Liver (tissue), 3 donors: ENCODE results near the gene CDX1.

ENCODE experiments used
- HNF4A ChIP-seq, 2 donors: conservative IDR thresholded peaks; 2 replicates each; pipeline ENCODE4 v1.6.1; 2016; ENCODE audit warnings: antibody characterized with exemption in 2 of 2, mild to moderate bottlenecking in 2 of 2
- YY1 ChIP-seq: IDR thresholded peaks from 2 replicates; pipeline ENCODE4 v1.6.1; 2016; ENCODE audit warnings: antibody characterized with exemption, mild to moderate bottlenecking
- ZBTB33 ChIP-seq: IDR thresholded peaks from 2 replicates; pipeline ENCODE4 v1.6.1; 2016; ENCODE audit warnings: antibody characterized with exemption
- TF ChIP-seq, protein P1 (sequence below): fragments of 150-350 bp; IDR thresholded peaks from 2 replicates; pipeline ENCODE4 v1.5.1; 2017; ENCODE audit warnings: improper control_type of control experiment, low read depth, low read length; ENCODE audit not compliant: missing input control
- donor health status: healthy.
- donor health status: healthy.

GRCh38 chr5:150192462-150192861 is 25.9 kb downstream of the CDX1 start:
- TF ChIP-seq, protein P1, sequence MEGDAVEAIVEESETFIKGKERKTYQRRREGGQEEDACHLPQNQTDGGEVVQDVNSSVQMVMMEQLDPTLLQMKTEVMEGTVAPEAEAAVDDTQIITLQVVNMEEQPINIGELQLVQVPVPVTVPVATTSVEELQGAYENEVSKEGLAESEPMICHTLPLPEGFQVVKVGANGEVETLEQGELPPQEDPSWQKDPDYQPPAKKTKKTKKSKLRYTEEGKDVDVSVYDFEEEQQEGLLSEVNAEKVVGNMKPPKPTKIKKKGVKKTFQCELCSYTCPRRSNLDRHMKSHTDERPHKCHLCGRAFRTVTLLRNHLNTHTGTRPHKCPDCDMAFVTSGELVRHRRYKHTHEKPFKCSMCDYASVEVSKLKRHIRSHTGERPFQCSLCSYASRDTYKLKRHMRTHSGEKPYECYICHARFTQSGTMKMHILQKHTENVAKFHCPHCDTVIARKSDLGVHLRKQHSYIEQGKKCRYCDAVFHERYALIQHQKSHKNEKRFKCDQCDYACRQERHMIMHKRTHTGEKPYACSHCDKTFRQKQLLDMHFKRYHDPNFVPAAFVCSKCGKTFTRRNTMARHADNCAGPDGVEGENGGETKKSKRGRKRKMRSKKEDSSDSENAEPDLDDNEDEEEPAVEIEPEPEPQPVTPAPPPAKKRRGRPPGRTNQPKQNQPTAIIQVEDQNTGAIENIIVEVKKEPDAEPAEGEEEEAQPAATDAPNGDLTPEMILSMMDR: no peak
- no peak for TF ChIP-seq HNF4A (conservative IDR thresholded peaks at IDR 0.05)
- no peak for TF ChIP-seq ZBTB33
- TF ChIP-seq YY1: no peak
